Adrenal gland (tissue), 5 donors: Measurements from ENCODE around the gene FOXN3.

Experiments used
- CTCF ChIP-seq, 6 experiments: fragments of 450-650 bp in 4 of 6; fragments of 200-600 bp in 2 of 6; sonication (generic) in 1 of 6; IDR thresholded peaks; 1 replicate in 5 of 6; 2 replicates in 1 of 6; pipeline versions ENCODE4 v1.5.1 to v1.8.0; 2016 to 2021; ENCODE audit warnings: antibody characterized with exemption in 6 of 6, mild to moderate bottlenecking in 2 of 6, moderate library complexity in 1 of 6
- POLR2A ChIP-seq, 2 donors: fragments of 450-650 bp; IDR thresholded peaks; one replicate each; pipeline ENCODE4 v1.6.1; 2017; ENCODE audit warnings: antibody characterized with exemption in 2 of 2, mild to moderate bottlenecking in 2 of 2, moderate library complexity in 1 of 2
- donor health status: DM: no; HTN: no; CAD: no.

- TF ChIP-seq POLR2A (IDR thresholded peaks at IDR 0.05) (no peak), CTCF (IDR thresholded peaks at IDR 0.05) (no peak)
Observed at GRCh38 chr14:89435492-89435891, 18.5 kb upstream of the FOXN3 start.
